Gastroesophageal sphincter (tissue), 4 donors: ENCODE measurements around the gene SGCD. TPM values are rescaled to one million over a fixed set of nuclear protein-coding genes. Genes with fewer than 3 reads are reported as not detected.
A peak's percentile ranks its signal among the peaks of the same experiment; 100 is the strongest.

Source experiments
- ATAC-seq: fragments of 150-250 bp; one replicate; pipeline ENCODE4 v1.9.1; 2016; ENCODE audit warnings: mild to moderate bottlenecking, moderate library complexity
- H3K27ac ChIP-seq, 4 donors: fragments of 200-600 bp; sonication (generic) in 3 of 4; 1 replicate in 3 of 4; 2 replicates in 1 of 4; pipeline ENCODE4 v1.5.1; 2016 to 2019
- H3K27me3 ChIP-seq: fragments of 200-600 bp; sonication (generic); one replicate; pipeline ENCODE4 v1.5.1; 2019
- H3K36me3 ChIP-seq, 2 donors: fragments of 200-600 bp; sonication (generic); one replicate each; pipeline ENCODE4 v1.5.1; 2019; ENCODE audit warnings: control low read depth in 1 of 2
- H3K4me1 ChIP-seq, 3 donors: fragments of 200-600 bp; sonication (generic); 1 replicate in 2 of 3; 2 replicates in 1 of 3; pipeline ENCODE4 v1.5.1; 2016 to 2019; ENCODE audit warnings: control low read depth in 2 of 3
- H3K4me3 ChIP-seq, 2 donors: fragments of 200-600 bp; sonication (generic); one replicate each; pipeline ENCODE4 v1.5.1; 2019; ENCODE audit warnings: mild to moderate bottlenecking in 1 of 2, moderate library complexity in 1 of 2
- H3K9me3 ChIP-seq, 3 donors: fragments of 200-600 bp; sonication (generic); one replicate each; pipeline ENCODE4 v1.5.1; 2017 to 2019; ENCODE audit warnings: control low read depth in 2 of 3
- CTCF ChIP-seq, 4 experiments: fragments of 200-600 bp in 2 of 4; fragments of 450-650 bp in 2 of 4; sonication (generic) in 1 of 4; IDR thresholded peaks; one replicate each; pipeline ENCODE4 v1.5.1; 2017 to 2019; ENCODE audit warnings: antibody characterized with exemption in 4 of 4, mild to moderate bottlenecking in 2 of 4, moderate library complexity in 2 of 4
- EP300 ChIP-seq: sonication (generic); formaldehyde crosslinking; IDR thresholded peaks from one replicate; pipeline ENCODE4 v1.6.1; 2017; ENCODE audit warnings: antibody characterized with exemption, mild to moderate bottlenecking
- POLR2A ChIP-seq, 2 donors: fragments of 450-650 bp; IDR thresholded peaks; one replicate each; pipeline ENCODE4 v1.6.1; 2017; ENCODE audit warnings: antibody characterized with exemption in 2 of 2, mild to moderate bottlenecking in 2 of 2, moderate library complexity in 1 of 2
- POLR2AphosphoS5 ChIP-seq: sonication (generic); formaldehyde crosslinking; IDR thresholded peaks from one replicate; pipeline ENCODE4 v1.6.1; 2017; ENCODE audit warnings: antibody characterized with exemption
- WGBS, 2 donors: methylation state at CpG; one replicate each; pipeline ENCODE4 v1.1.5; 2018; ENCODE audit warnings: low coverage in 1 of 2; 5-methylcytosine and 5-hydroxymethylcytosine counted together
- total RNA-seq, 4 donors: library from RNA; depleted of rRNA; stranded (reverse); fragments of >200 nt; gene quantifications; one replicate each; pipeline ENCODE4 v1.1.0, GENCODE V29; 2016

Gene SGCD
- total RNA-seq, 4 donors from 2014 or later, result 8.8 to 61.3 (median 33.7) TPM

GRCh38 chr5:156401804-156402203, 74.8 kb downstream of the SGCD start:
- Histone ChIP-seq H3K9me3 (no peaks in the 10 kb centered on the region), H3K27me3 (no peaks in the 10 kb centered on the region), H3K27ac (no peak overlapping the region), H3K4me1 (peaks cover 5 to 55% (median 8%) of the 10 kb centered on the region in 3 donors), H3K4me3 (no peak overlapping the region), H3K36me3 (no peaks in the 10 kb centered on the region)
- 77 to 80% methylated on average over 4 of the region's 4 CpGs for WGBS, 2 donors
- ATAC-seq, result no peak
- TF ChIP-seq POLR2A (IDR thresholded peaks at IDR 0.05) (no peak), CTCF (IDR thresholded peaks at IDR 0.05) (no peak), POLR2AphosphoS5 (no peak), EP300 (no peak)

- H3K27ac ChIP-seq, result peak overlapping the region in 1 of 4 donors; percentile 10
- no peak overlapping the region for H3K4me3 ChIP-seq
- 63 to 75% methylated on average over 7 to 8 of the region's 8 CpGs for WGBS, 2 donors
Observed at GRCh38 chr5:156402387-156402921, 75.5 kb downstream of the SGCD start.

GRCh38 chr5:156405988-156406387, 79.0 kb downstream of the SGCD start:
- WGBS, 2 donors, result 38 to 65% methylated on average over 3 of the region's 3 CpGs
- Histone ChIP-seq H3K27ac (peak overlapping the region in 3 of 4 donors; percentile 4 to 53 (median 24)), H3K4me3 (no peak overlapping the region), H3K9me3 (no peaks in the 10 kb centered on the region), H3K4me1 (peaks cover 0 to 44% (median 3%) of the 10 kb centered on the region in 3 donors), H3K36me3 (no peaks in the 10 kb centered on the region), H3K27me3 (no peaks in the 10 kb centered on the region)
- TF ChIP-seq EP300, result no peak
- no peak for TF ChIP-seq POLR2A (IDR thresholded peaks at IDR 0.05)
- TF ChIP-seq CTCF (IDR thresholded peaks at IDR 0.05), result no peak
- no peak for TF ChIP-seq POLR2AphosphoS5
- ATAC-seq, result no peak

More at GRCh38 chr5:156402387-156402921, 75.5 kb downstream of the SGCD start:
- no peak for TF ChIP-seq POLR2A (IDR thresholded peaks at IDR 0.05)
- TF ChIP-seq CTCF (IDR thresholded peaks at IDR 0.05), result no peak
- no peak for TF ChIP-seq POLR2AphosphoS5
- no peak for TF ChIP-seq EP300
- ATAC-seq, result no peak
- Histone ChIP-seq H3K36me3 (no peaks in the 10 kb centered on the region), H3K9me3 (no peaks in the 10 kb centered on the region), H3K27me3 (no peaks in the 10 kb centered on the region), H3K4me1 (peaks cover 5 to 50% (median 6%) of the 10 kb centered on the region in 3 donors)

GRCh38 chr5:156407251-156407650, 80.3 kb downstream of the SGCD start:
- 73 to 90% methylated on average over 2 to 3 of the region's 3 CpGs for WGBS, 2 donors
- Histone ChIP-seq H3K4me1 (peaks cover 6 to 47% (median 11%) of the 10 kb centered on the region in 3 donors), H3K27ac (no peak overlapping the region), H3K27me3 (no peaks in the 10 kb centered on the region), H3K9me3 (no peaks in the 10 kb centered on the region), H3K4me3 (no peak overlapping the region), H3K36me3 (no peaks in the 10 kb centered on the region)
- no peak for TF ChIP-seq POLR2AphosphoS5
- ATAC-seq, result no peak

- WGBS, 2 donors, result 69 to 75% methylated on average over 1 of the region's 1 CpG
- no peak overlapping the region for H3K4me3 ChIP-seq
- no peaks in the 10 kb centered on the region for H3K9me3 ChIP-seq
- no peak for TF ChIP-seq POLR2AphosphoS5
- no peak for TF ChIP-seq CTCF (IDR thresholded peaks at IDR 0.05)
- peak overlapping the region in 2 of 4 donors; percentile 72 to 84 for H3K27ac ChIP-seq
- no peak for ATAC-seq
- no peaks in the 10 kb centered on the region for H3K27me3 ChIP-seq
- H3K4me1 ChIP-seq, result peaks cover 6 to 69% (median 11%) of the 10 kb centered on the region in 3 donors
- H3K36me3 ChIP-seq, result no peaks in the 10 kb centered on the region
Observed at GRCh38 chr5:156409834-156410233, 82.9 kb downstream of the SGCD start.
